Activated naive CD8-positive, alpha-beta T cell treated with anti-CD3 and anti-CD28 coated beads, Interleukin-2, amount 50 U/mL, for 16 hours (primary cell): ENCODE data around the gene GRIPAP1.

Experiments used
- DNase-seq: peaks from one replicate; pipeline ENCODE4 v3.0.0-alpha.2; 2020; ENCODE audit warnings: low read depth, low spot score

The GRIPAP1 gene

GRCh38 chrX:48923771-48924170 lies 78.3 kb downstream of the GRIPAP1 start:
- no peak for DNase-seq
